ENCODE measurements around the gene WWOX. TPM values are rescaled to one million over a fixed set of nuclear protein-coding genes. Genes with fewer than 3 reads are reported as not detected.

WWOX gene
- total and polyA plus RNA-seq, 2 of the 8 experiments (the other 6 are each of a cell fraction or from before 2014, with no cell fraction given): 5.4 to 16.7 TPM

DNA sequence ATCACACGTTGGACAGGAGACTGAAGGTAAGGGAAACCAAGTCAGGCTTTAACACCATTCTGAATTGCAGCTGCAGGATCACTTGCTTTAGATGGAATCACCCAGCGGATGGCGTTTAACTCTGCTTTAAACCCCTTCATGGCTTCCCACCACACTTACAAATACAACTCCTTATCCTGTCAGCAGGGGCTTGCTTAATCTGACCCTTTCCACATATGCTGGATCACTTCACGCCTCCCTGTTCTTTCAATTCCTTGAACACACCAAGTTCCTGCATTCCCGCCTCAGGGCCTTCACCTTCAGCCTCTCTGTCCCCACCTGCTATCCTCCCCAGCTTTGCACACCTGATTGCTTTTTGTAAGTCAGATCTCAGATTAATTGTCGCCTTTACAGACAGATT is 1058.9 kb downstream of the WWOX start (continued):
- TF ChIP-seq RAD21 (IDR thresholded peaks at IDR 0.05 in 1 of 2, conservative IDR thresholded peaks at IDR 0.05 in 1 of 2; ENCODE audit: low read depth in 2 of 2, low read length in 2 of 2) (peak; percentile 45 to 47), SIN3A (conservative IDR thresholded peaks at IDR 0.05 in 1 of 2, IDR thresholded peaks at IDR 0.05 in 1 of 2; ENCODE audit: low read depth in 1 of 2, low read length in 2 of 2) (no peak), EGR1 (IDR thresholded peaks at IDR 0.05; ENCODE audit: borderline replicate concordance, low read depth, low read length) (no peak)

Data from H1 (cell line).